ENCODE results near the gene BORCS6. TPM values are rescaled to one million over a fixed set of nuclear protein-coding genes. Genes with fewer than 3 reads are reported as not detected.

BORCS6 gene
- total and polyA plus RNA-seq, 9 of the 15 experiments (the other 6 are each of a cell fraction or from before 2014, with no cell fraction given) = 0.01 to 7.4 (median 2.3) TPM

GRCh38 chr17:8192070-8192815, 2.3 kb upstream of the BORCS6 start (continued):
- TF ChIP-seq FOXA3 (CRISPR knock-in tag; conservative IDR thresholded peaks at IDR 0.05 in 1 of 2, IDR thresholded peaks at IDR 0.05 in 1 of 2) = no peak
- no peak for TF ChIP-seq FOXJ3 (CRISPR knock-in tag; IDR thresholded peaks at IDR 0.05)
- TF ChIP-seq ZNF277 (CRISPR knock-in tag; IDR thresholded peaks at IDR 0.05; ENCODE audit: borderline replicate concordance) = no peak
- no peak for TF ChIP-seq ZNF316 (IDR thresholded peaks at IDR 0.05)
- no peak for TF ChIP-seq ZZZ3 (IDR thresholded peaks at IDR 0.05)
- TF ChIP-seq MLLT1 (IDR thresholded peaks at IDR 0.05) = no peak
- TF ChIP-seq MTA1 (IDR thresholded peaks at IDR 0.05; ENCODE audit: borderline replicate concordance) = no peak
- TF ChIP-seq SREBF1 (IDR thresholded peaks at IDR 0.05; ENCODE audit: borderline replicate concordance, low read depth, low read length) = no peak
- TF ChIP-seq ZNF584 (CRISPR knock-in tag; IDR thresholded peaks at IDR 0.05; ENCODE audit: low read depth) = no peak
- no peak for TF ChIP-seq HBP1 (CRISPR knock-in tag; IDR thresholded peaks at IDR 0.05)
- TF ChIP-seq MAFK (IDR thresholded peaks at IDR 0.05; ENCODE audit: low read length) = no peak
- TF ChIP-seq LARP7 (IDR thresholded peaks at IDR 0.05) = no peak
- TF ChIP-seq POLR3G (IDR thresholded peaks at IDR 0.05; ENCODE audit: extremely low read depth, insufficient read length, insufficient replicate concordance) = no peak
- TF ChIP-seq TCF15 (CRISPR knock-in tag; IDR thresholded peaks at IDR 0.05) = no peak
- no peak for TF ChIP-seq SIN3B (IDR thresholded peaks at IDR 0.05; ENCODE audit: low read depth)
- TF ChIP-seq ZNF668 (CRISPR knock-in tag; IDR thresholded peaks at IDR 0.05) = no peak
- no peak for TF ChIP-seq ZFP1 (CRISPR knock-in tag; IDR thresholded peaks at IDR 0.05)
- peak; percentile 40 for TF ChIP-seq TAF9B (IDR thresholded peaks at IDR 0.05; ENCODE audit: partially characterized antibody)
- TF ChIP-seq TAL1 (IDR thresholded peaks at IDR 0.05) = peak; percentile 31; the same call in 1 of the 2 replicates
- no peak for TF ChIP-seq ZFX (CRISPR knock-in tag; IDR thresholded peaks at IDR 0.05)
- no peak for TF ChIP-seq NEUROD1 (IDR thresholded peaks at IDR 0.05; ENCODE audit: borderline replicate concordance, low read depth, low read length, partially characterized antibody)
- TF ChIP-seq ZBTB43 (CRISPR knock-in tag; IDR thresholded peaks at IDR 0.05) = no peak
- 0 out of 2 replicates have a peak, but pooled peaks have one; percentile 27 for TF ChIP-seq MTA2 (IDR thresholded peaks at IDR 0.05; ENCODE audit: low read depth)
- no peak for TF ChIP-seq HDAC8 (tag; IDR thresholded peaks at IDR 0.05)
- TF ChIP-seq FUS (optimal IDR thresholded peaks at IDR 0.05; ENCODE audit: low read depth, low read length) = no peak
